Large intestine (tissue), 3 donors: ENCODE data around the gene MED26. TPM values are rescaled to one million over a fixed set of nuclear protein-coding genes. Genes with fewer than 3 reads are reported as not detected.

Source experiments
- DNase-seq, 2 donors: peaks; one replicate each; pipeline versions ENCODE4 v3.0.0 to v3.0.0-alpha.2; 2013
- H3K27ac ChIP-seq: one replicate; pipeline ENCODE4 v1.5.1; 2013; ENCODE audit warnings: low read length
- H3K27me3 ChIP-seq: 2 replicates; pipeline ENCODE4 v1.6.1; 2013; ENCODE audit warnings: low read length; ENCODE audit not compliant: control insufficient read depth, insufficient read depth
- H3K36me3 ChIP-seq: 2 replicates; pipeline ENCODE4 v1.6.1; 2013; ENCODE audit warnings: low read length; ENCODE audit not compliant: control insufficient read depth, insufficient read depth
- H3K4me1 ChIP-seq: one replicate; pipeline ENCODE4 v1.6.1; 2013; ENCODE audit warnings: low read length; ENCODE audit not compliant: control insufficient read depth, insufficient read depth
- H3K4me3 ChIP-seq: one replicate; pipeline ENCODE4 v1.5.1; 2013; ENCODE audit warnings: low read length
- H3K9me3 ChIP-seq: one replicate; pipeline ENCODE4 v1.6.1; 2013; ENCODE audit warnings: mild to moderate bottlenecking, low read depth, low read length, moderate library complexity; ENCODE audit not compliant: control insufficient read depth
- WGBS: methylation state at CpG from one replicate; pipeline ENCODE4 v1.1.5; 2013; ENCODE audit warnings: low lambda C conversion rate; ENCODE audit not compliant: insufficient coverage; 5-methylcytosine and 5-hydroxymethylcytosine counted together
- polyA plus RNA-seq: library from polyadenylated mRNA; unstranded; fragments of 120-200 nt; gene quantifications from one replicate; pipeline ENCODE4 v1.2.1, GENCODE V29; 2013

Gene MED26
- polyA plus RNA-seq, 1 donor: 7.2 TPM

GRCh38 chr19:16525751-16526481, 102.1 kb downstream of the MED26 start:
- Histone ChIP-seq H3K36me3 (peaks cover 88% of the 10 kb centered on the region), H3K4me1 (no peaks in the 10 kb centered on the region), H3K9me3 (no peaks in the 10 kb centered on the region), H3K4me3 (no peak overlapping the region), H3K27me3 (no peaks in the 10 kb centered on the region), H3K27ac (no peak overlapping the region)
- WGBS: no CpG with 5 or more reads among the region's 29 CpGs
- DNase-seq: no peak

- no peak for DNase-seq
- Histone ChIP-seq H3K4me3 (no peak overlapping the region), H3K9me3 (no peaks in the 10 kb centered on the region), H3K27ac (no peak overlapping the region), H3K4me1 (no peaks in the 10 kb centered on the region), H3K36me3 (peaks cover 88% of the 10 kb centered on the region), H3K27me3 (no peaks in the 10 kb centered on the region)
- WGBS: no CpG with 5 or more reads among the region's 54 CpGs
Measured at GRCh38 chr19:16524991-16525734, 102.8 kb downstream of the MED26 start.

Other genes starting within 250 kb of the MED26 start
- gene EPS15L1, start 156.2 kb downstream of the MED26 start, polyA plus RNA-seq: 19.1 TPM
- 0.04 TPM for gene CALR3, start 132.0 kb downstream of the MED26 start, polyA plus RNA-seq
- 4.6 TPM for gene C19orf44, start 131.8 kb downstream of the MED26 start, polyA plus RNA-seq
- 45.7 TPM for gene CHERP, start 85.8 kb downstream of the MED26 start, polyA plus RNA-seq
- gene SLC35E1, start 55.8 kb downstream of the MED26 start, polyA plus RNA-seq: 34.0 TPM
- gene SMIM7, start 31.9 kb upstream of the MED26 start, polyA plus RNA-seq: 85.6 TPM
- gene TMEM38A, start 32.9 kb upstream of the MED26 start, polyA plus RNA-seq: 2.3 TPM
- gene NWD1, start 91.6 kb upstream of the MED26 start, polyA plus RNA-seq: 0.01 TPM
- 46.2 TPM for gene SIN3B, start 201.2 kb upstream of the MED26 start, polyA plus RNA-seq